ENCODE data around the gene MARVELD1. TPM values are rescaled to one million over a fixed set of nuclear protein-coding genes. Genes with fewer than 3 reads are reported as not detected.

MARVELD1 gene
- total RNA-seq, 2 donors from 2014 or later, result 32.8 to 35.3 TPM

- no peaks in the 10 kb centered on the region for H3K9me3 ChIP-seq
- intact Hi-C loops (cut with DNase I), result no loop called here
- no peak overlapping the region for H3K4me3 ChIP-seq
- no peaks in the 10 kb centered on the region for H3K36me3 ChIP-seq
- 71% methylated on average over 8 of the region's 8 CpGs for WGBS
- no peaks in the 10 kb centered on the region for H3K4me1 ChIP-seq (replicated peaks)
- no peak for DNase-seq (ENCODE audit: low spot score)
- no peak for TF ChIP-seq POLR2AphosphoS5 (IDR thresholded peaks at IDR 0.05)
- TF ChIP-seq CTCF (IDR thresholded peaks at IDR 0.05), result no peak
- TF ChIP-seq POLR2A (IDR thresholded peaks at IDR 0.05), result no peak
- H3K27me3 ChIP-seq (replicated peaks; ENCODE audit: insufficient read depth), result no peaks in the 10 kb centered on the region
- no peak overlapping the region for H3K27ac ChIP-seq
Measured at GRCh38 chr10:97673736-97674525, 39.6 kb upstream of the MARVELD1 start.

- WGBS, result 86% methylated on average over 9 of the region's 9 CpGs
- H3K4me3 ChIP-seq, result no peak overlapping the region
- no peaks in the 10 kb centered on the region for H3K27me3 ChIP-seq (replicated peaks; ENCODE audit: insufficient read depth)
- H3K9me3 ChIP-seq, result no peaks in the 10 kb centered on the region
- H3K36me3 ChIP-seq, result no peaks in the 10 kb centered on the region
- no peak overlapping the region for H3K27ac ChIP-seq
- DNase-seq (ENCODE audit: low spot score), result no peak
- TF ChIP-seq POLR2A (IDR thresholded peaks at IDR 0.05) (no peak), CTCF (IDR thresholded peaks at IDR 0.05) (no peak), POLR2AphosphoS5 (IDR thresholded peaks at IDR 0.05) (no peak)
- H3K4me1 ChIP-seq (replicated peaks), result no peaks in the 10 kb centered on the region
- intact Hi-C loops (cut with DNase I), result loop anchor here (5.0 kb wide), 1 partner anchor 57 kb away; no protein-coding TSS in a partner anchor
Measured at GRCh38 chr10:97675222-97675621, 38.3 kb upstream of the MARVELD1 start.

GRCh38 chr10:97676770-97677581 is 36.6 kb upstream of the MARVELD1 start:
- Histone ChIP-seq H3K27me3 (replicated peaks; ENCODE audit: insufficient read depth) (no peaks in the 10 kb centered on the region), H3K36me3 (no peaks in the 10 kb centered on the region), H3K4me3 (no peak overlapping the region), H3K9me3 (no peaks in the 10 kb centered on the region), H3K4me1 (replicated peaks) (no peaks in the 10 kb centered on the region), H3K27ac (no peak overlapping the region)
- intact Hi-C loops (cut with DNase I), result loop anchor here (5.0 kb wide), 1 partner anchor 55 kb away; no protein-coding TSS in a partner anchor
- no peak for DNase-seq (ENCODE audit: low spot score)
- WGBS, result 88% methylated on average over 2 of the region's 2 CpGs
- peak; percentile 84 to 89 (median 84) for TF ChIP-seq CTCF (IDR thresholded peaks at IDR 0.05)
- TF ChIP-seq POLR2A (IDR thresholded peaks at IDR 0.05), result no peak
- TF ChIP-seq POLR2AphosphoS5 (IDR thresholded peaks at IDR 0.05), result peak; percentile 28

GRCh38 chr10:97679594-97679993 is 33.9 kb upstream of the MARVELD1 start:
- DNase-seq (ENCODE audit: low spot score), result no peak
- Histone ChIP-seq H3K27me3 (replicated peaks; ENCODE audit: insufficient read depth) (no peaks in the 10 kb centered on the region), H3K9me3 (no peaks in the 10 kb centered on the region), H3K27ac (no peak overlapping the region), H3K4me1 (replicated peaks) (peaks cover 6% of the 10 kb centered on the region), H3K36me3 (no peaks in the 10 kb centered on the region), H3K4me3 (no peak overlapping the region)
- WGBS, result 91% methylated on average over 15 of the region's 16 CpGs
- TF ChIP-seq POLR2A (IDR thresholded peaks at IDR 0.05), result no peak
- TF ChIP-seq CTCF (IDR thresholded peaks at IDR 0.05), result no peak
- TF ChIP-seq POLR2AphosphoS5 (IDR thresholded peaks at IDR 0.05), result no peak
- intact Hi-C loops (cut with DNase I), result loop anchor here (5.0 kb wide), 1 partner anchor 53 kb away; no protein-coding TSS in a partner anchor

Data from prostate gland (tissue), 2 donors.